ENCODE results near the gene UGT1A8. TPM values are rescaled to one million over a fixed set of nuclear protein-coding genes. Genes with fewer than 3 reads are reported as not detected.
"Not testable (repeated sequence)": the region's sequence is repeated elsewhere in the genome, so short reads cannot be mapped to it uniquely, and the experiment has no call there.

The UGT1A8 gene
- total RNA-seq, 2 experiments from 2014 or later = not detected

DNA sequence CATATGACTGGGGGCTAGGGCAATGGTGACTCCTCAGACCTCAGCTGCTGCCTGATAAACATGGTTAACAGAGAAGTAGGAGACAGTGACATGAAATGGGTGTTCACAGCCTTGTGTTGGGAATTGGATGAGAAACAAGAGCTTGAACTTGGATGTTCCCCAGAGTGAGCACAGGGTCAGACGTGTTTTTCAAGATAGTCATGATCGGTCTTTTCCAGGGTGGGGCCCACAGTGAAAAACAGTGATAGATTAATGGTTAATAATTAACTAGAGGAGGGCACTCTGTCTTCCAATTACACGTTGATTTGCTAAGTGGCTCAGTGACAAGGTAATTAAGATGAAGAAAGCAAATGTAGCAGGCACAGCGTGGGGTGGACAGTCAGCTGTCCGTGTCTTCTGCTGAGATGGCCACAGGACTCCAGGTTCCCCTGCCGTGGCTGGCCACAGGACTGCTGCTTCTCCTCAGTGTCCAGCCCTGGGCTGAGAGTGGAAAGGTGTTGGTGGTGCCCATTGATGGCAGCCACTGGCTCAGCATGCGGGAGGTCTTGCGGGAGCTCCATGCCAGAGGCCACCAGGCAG lies 111.4 kb downstream of the UGT1A8 start, which contains the start of gene UGT1A3:
UGT1A3 (plus strand) TSS at position 320 of the 579 bp plus-strand sequence; CDS start at position 405, 85 bp downstream.
- H3K9me3 ChIP-seq (ENCODE audit: control insufficient read depth in 1 of 2, insufficient read depth in 1 of 2, low read length in 2 of 2) = no peaks in the 10 kb centered on the region
- no peaks in the 10 kb centered on the region for H3K27me3 ChIP-seq (ENCODE audit: control insufficient read depth in 1 of 2, insufficient read depth in 2 of 2, low read length in 2 of 2)
- Mint-ChIP-seq H3K27me3 (peaks cover 23% of the 10 kb centered on the region), H3K9me3 (no peaks in the 10 kb centered on the region), H3K4me3 (no peak within 1 kb of the TSS), H3K4me1 (ENCODE audit: low read depth) (no peaks in the 10 kb centered on the region), H3K27ac (no peak within 1 kb of the TSS), H3K36me3 (ENCODE audit: low read depth) (no peaks in the 10 kb centered on the region)
- intact Hi-C loops (cut with DNase I, micrococcal nuclease) = no loop called here
- no peak within 1 kb of the TSS for H3K4me3 ChIP-seq (ENCODE audit: low read length)
- CTCF ChIA-PET = no interaction called here
- DNase-seq (no peak), ATAC-seq (ENCODE audit: poor library complexity) (no peak)
- no peaks in the 10 kb centered on the region for H3K36me3 ChIP-seq (ENCODE audit: insufficient read depth, low read length)
- no peak for TF ChIP-seq CTCF (IDR thresholded peaks at IDR 0.05)
- POLR2A ChIA-PET = no interaction called here
- H3K27ac ChIP-seq (ENCODE audit: low read depth in 1 of 2, low read length in 2 of 2) = no peak within 1 kb of the TSS
- H3K4me1 ChIP-seq (ENCODE audit: insufficient read depth, low read length) = no peaks in the 10 kb centered on the region

DNA sequence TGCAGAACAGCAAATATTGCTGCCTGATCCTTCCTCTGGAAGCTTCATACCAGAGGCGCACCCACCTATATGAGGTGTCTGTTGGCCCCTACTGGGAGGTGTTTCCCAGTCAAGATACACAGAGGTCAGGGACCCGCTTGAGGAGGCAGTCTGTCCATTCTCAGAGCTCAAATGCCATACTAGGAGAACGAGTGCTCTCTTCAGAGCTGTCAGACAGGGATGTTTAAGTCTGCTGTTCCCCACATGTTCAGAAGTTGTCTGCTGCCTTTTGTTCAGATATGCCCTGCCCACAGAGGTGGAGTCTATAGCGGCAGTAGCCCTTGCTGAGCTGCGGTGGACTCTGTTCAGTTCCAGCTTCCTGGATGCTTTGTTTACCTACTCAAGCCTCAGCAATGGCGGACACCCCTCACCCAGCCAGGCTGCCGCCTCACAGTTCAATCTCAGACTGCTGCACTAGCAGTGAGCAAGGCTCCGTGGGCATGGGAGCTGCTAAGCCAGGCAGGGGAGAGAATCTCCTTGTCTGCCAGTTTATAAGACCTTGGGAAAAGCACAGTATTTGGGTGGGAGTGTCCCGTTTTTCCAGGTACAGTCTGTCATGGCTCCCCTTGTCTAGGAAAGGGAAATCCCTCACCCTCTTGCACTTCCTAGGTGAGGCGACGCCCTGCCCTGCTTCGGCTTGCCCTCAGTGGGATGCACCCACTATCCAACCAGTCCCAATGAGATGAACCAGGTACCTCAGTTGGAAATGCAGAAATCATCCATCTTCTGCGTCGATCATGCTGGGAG lies 119.6 kb downstream of the UGT1A8 start:
- H3K9me3 Mint-ChIP-seq; H3K27ac ChIP-seq (ENCODE audit: low read depth in 1 of 2, low read length in 2 of 2); H3K4me1 ChIP-seq (ENCODE audit: insufficient read depth, low read length); H3K4me3 ChIP-seq (ENCODE audit: low read length); ATAC-seq (ENCODE audit: poor library complexity); H3K36me3 Mint-ChIP-seq (ENCODE audit: low read depth); H3K36me3 ChIP-seq (ENCODE audit: insufficient read depth, low read length); H3K27ac Mint-ChIP-seq; H3K27me3 ChIP-seq (ENCODE audit: control insufficient read depth in 1 of 2, insufficient read depth in 2 of 2, low read length in 2 of 2); H3K9me3 ChIP-seq (ENCODE audit: control insufficient read depth in 1 of 2, insufficient read depth in 1 of 2, low read length in 2 of 2); H3K4me1 Mint-ChIP-seq (ENCODE audit: low read depth); intact Hi-C loops (cut with DNase I, micrococcal nuclease); POLR2A ChIA-PET; DNase-seq; CTCF ChIA-PET; H3K4me3 Mint-ChIP-seq: not testable (repeated sequence)
- H3K27me3 Mint-ChIP-seq = peaks cover 45% of the 10 kb centered on the region

GRCh38 chr2:233740870-233741269 lies 123.4 kb downstream of the UGT1A8 start:
- no peak for TF ChIP-seq CTCF (IDR thresholded peaks at IDR 0.05)
- Histone ChIP-seq H3K36me3 (ENCODE audit: insufficient read depth, low read length) (no peaks in the 10 kb centered on the region), H3K9me3 (ENCODE audit: control insufficient read depth in 1 of 2, insufficient read depth in 1 of 2, low read length in 2 of 2) (peaks cover 0 to 7% of the 10 kb centered on the region in 2 experiments), H3K27ac (ENCODE audit: low read depth in 1 of 2, low read length in 2 of 2) (no peak overlapping the region), H3K4me1 (ENCODE audit: insufficient read depth, low read length) (no peaks in the 10 kb centered on the region), H3K27me3 (ENCODE audit: control insufficient read depth in 1 of 2, insufficient read depth in 2 of 2, low read length in 2 of 2) (peaks cover 0 to 6% of the 10 kb centered on the region in 2 experiments), H3K4me3 (ENCODE audit: low read length) (no peak overlapping the region)
- ATAC-seq (ENCODE audit: poor library complexity) (no peak), DNase-seq (no peak)
- Mint-ChIP-seq H3K4me3 (no peak overlapping the region), H3K27ac (no peak overlapping the region), H3K9me3 (no peaks in the 10 kb centered on the region), H3K27me3 (peaks cover 35% of the 10 kb centered on the region), H3K36me3 (ENCODE audit: low read depth) (no peaks in the 10 kb centered on the region), H3K4me1 (ENCODE audit: low read depth) (no peaks in the 10 kb centered on the region)
- intact Hi-C loops (cut with DNase I, micrococcal nuclease) = no loop called here
- CTCF ChIA-PET = no interaction called here
- POLR2A ChIA-PET = interaction anchor here (0.6 kb wide), 1 partner anchor 24 kb away, joined by 4 read pairs; no protein-coding TSS in a partner anchor
